ENCODE results near the gene LSAMP. TPM values are rescaled to one million over a fixed set of nuclear protein-coding genes. Genes with fewer than 3 reads are reported as not detected.

LSAMP gene
- total and polyA plus RNA-seq, 9 of the 15 experiments (the other 6 are each of a cell fraction or from before 2014, with no cell fraction given), result 0.09 to 0.11 TPM; not detected in 7

DNA sequence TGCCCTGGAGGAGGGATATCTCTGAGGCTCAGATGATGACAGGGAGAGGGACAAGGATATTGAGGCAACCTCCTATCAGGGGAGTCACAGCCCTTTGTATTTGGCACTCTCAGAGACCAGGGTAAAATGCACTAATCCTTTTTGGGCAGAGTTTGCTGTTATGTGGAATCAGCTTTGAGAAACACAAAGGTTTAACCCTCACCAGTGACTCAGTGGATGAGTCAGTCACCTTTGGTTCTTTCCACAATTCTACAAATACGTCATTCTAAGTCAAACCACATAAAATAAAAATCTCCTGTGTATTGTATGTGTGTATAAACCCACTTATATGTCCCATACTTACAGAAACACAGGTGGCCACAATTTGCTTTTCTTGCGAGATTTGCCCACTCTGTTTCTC, 5.1 kb downstream of the LSAMP start:
- ChIA-PET CTCF (ENCODE audit: low intra/inter-chr PET ratio) (no interaction called here), POLR2A (no interaction called here)
- no peak overlapping the region for H3K27ac ChIP-seq (ENCODE audit: extremely low read depth, low read depth, low read length)
- intact Hi-C loops (cut with micrococcal nuclease), result no loop called here
- no peaks in the 10 kb centered on the region for H3K9me1 ChIP-seq (ENCODE audit: control insufficient read depth, insufficient read depth, low read length)
- no peaks in the 10 kb centered on the region for H3K4me1 ChIP-seq (replicated peaks in 1 of 2; ENCODE audit: control insufficient read depth in 2 of 2, insufficient read depth in 2 of 2, low read length in 2 of 2)
- no peak overlapping the region for H3K4me3 ChIP-seq
- no peak for DNase-seq (ENCODE audit: extremely low read depth in 1 of 4, low spot score in 3 of 4)
- H2AFZ ChIP-seq (ENCODE audit: low read depth, low read length), result no peak overlapping the region
- H3K9me3 ChIP-seq (replicated peaks; ENCODE audit: control insufficient read depth, insufficient read depth, low read depth, low read length), result no peaks in the 10 kb centered on the region
- BruUV-seq (replicated peaks), result no TSS peak
- WGBS (ENCODE audit: insufficient coverage, low coverage, missing lambda C conversion rate), result 0% methylated on average over 2 of the region's 2 CpGs
- H4K20me1 ChIP-seq (replicated peaks; ENCODE audit: control insufficient read depth, insufficient read depth, low read length), result no peaks in the 10 kb centered on the region
- FAIRE-seq, result no peak
- no peak for ATAC-seq
- no peaks in the 10 kb centered on the region for H3K36me3 ChIP-seq (ENCODE audit: control insufficient read depth, insufficient read depth, low read length)
- H3K9ac ChIP-seq (ENCODE audit: insufficient read depth in 1 of 2, low read depth in 2 of 2, low read length in 2 of 2), result no peak overlapping the region
- no peaks in the 10 kb centered on the region for H3K27me3 ChIP-seq (ENCODE audit: control insufficient read depth in 2 of 2, insufficient read depth in 2 of 2, low read length in 2 of 2)
- in situ Hi-C loops (cut with MboI), result no loop called here
- no peaks in the 10 kb centered on the region for H3K79me2 ChIP-seq (ENCODE audit: control insufficient read depth, insufficient read depth, low read length)
- H3K4me2 ChIP-seq (ENCODE audit: insufficient read depth, low read length), result no peak overlapping the region
- no peak for TF ChIP-seq JUNB (CRISPR knock-in tag; conservative IDR thresholded peaks at IDR 0.05)
- no peak for TF ChIP-seq CTBP1 (IDR thresholded peaks at IDR 0.05; ENCODE audit: borderline replicate concordance)
- no peak for TF ChIP-seq FOXA1 (IDR thresholded peaks at IDR 0.05; ENCODE audit: borderline replicate concordance)
- TF ChIP-seq MGA (IDR thresholded peaks at IDR 0.05), result no peak
- TF ChIP-seq, protein P1, sequence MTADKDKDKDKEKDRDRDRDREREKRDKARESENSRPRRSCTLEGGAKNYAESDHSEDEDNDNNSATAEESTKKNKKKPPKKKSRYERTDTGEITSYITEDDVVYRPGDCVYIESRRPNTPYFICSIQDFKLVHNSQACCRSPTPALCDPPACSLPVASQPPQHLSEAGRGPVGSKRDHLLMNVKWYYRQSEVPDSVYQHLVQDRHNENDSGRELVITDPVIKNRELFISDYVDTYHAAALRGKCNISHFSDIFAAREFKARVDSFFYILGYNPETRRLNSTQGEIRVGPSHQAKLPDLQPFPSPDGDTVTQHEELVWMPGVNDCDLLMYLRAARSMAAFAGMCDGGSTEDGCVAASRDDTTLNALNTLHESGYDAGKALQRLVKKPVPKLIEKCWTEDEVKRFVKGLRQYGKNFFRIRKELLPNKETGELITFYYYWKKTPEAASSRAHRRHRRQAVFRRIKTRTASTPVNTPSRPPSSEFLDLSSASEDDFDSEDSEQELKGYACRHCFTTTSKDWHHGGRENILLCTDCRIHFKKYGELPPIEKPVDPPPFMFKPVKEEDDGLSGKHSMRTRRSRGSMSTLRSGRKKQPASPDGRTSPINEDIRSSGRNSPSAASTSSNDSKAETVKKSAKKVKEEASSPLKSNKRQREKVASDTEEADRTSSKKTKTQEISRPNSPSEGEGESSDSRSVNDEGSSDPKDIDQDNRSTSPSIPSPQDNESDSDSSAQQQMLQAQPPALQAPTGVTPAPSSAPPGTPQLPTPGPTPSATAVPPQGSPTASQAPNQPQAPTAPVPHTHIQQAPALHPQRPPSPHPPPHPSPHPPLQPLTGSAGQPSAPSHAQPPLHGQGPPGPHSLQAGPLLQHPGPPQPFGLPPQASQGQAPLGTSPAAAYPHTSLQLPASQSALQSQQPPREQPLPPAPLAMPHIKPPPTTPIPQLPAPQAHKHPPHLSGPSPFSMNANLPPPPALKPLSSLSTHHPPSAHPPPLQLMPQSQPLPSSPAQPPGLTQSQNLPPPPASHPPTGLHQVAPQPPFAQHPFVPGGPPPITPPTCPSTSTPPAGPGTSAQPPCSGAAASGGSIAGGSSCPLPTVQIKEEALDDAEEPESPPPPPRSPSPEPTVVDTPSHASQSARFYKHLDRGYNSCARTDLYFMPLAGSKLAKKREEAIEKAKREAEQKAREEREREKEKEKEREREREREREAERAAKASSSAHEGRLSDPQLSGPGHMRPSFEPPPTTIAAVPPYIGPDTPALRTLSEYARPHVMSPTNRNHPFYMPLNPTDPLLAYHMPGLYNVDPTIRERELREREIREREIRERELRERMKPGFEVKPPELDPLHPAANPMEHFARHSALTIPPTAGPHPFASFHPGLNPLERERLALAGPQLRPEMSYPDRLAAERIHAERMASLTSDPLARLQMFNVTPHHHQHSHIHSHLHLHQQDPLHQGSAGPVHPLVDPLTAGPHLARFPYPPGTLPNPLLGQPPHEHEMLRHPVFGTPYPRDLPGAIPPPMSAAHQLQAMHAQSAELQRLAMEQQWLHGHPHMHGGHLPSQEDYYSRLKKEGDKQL (CRISPR knock-in tag; IDR thresholded peaks at IDR 0.05; ENCODE audit: borderline replicate concordance), result no peak
- TF ChIP-seq NFYB (IDR thresholded peaks at IDR 0.05; ENCODE audit: extremely low read depth, insufficient read length), result no peak
